GM19238 (cell line): ENCODE data around the gene LMBRD1.
"Not testable (repeated sequence)": the region's sequence is repeated elsewhere in the genome, so short reads cannot be mapped to it uniquely, and the experiment has no call there.

Experiments
- DNase-seq: peaks from one replicate; pipeline ENCODE4 v3.0.0; 2011; ENCODE audit warnings: low spot score; ENCODE audit not compliant: insufficient read length

The LMBRD1 gene

DNA sequence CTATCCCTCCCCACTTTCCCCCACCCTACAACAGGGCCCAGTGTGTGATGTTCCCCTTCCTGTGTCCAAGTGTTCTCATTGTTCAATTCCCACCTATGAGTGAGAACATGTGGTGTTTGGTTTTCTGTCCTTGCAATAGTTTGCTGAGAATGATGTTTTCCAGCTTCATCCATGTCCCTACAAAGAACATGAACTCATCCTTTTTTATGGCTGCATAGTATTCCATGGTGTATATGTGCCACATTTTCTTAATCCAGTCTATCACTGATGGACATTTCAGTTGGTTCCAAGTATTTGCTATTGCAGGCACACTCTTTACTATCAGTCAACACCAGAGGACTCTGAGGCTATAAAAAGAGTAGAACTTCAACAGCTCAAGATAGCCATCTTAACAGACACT is 2.0 kb upstream of the LMBRD1 start:
- DNase-seq, result not testable (repeated sequence)

GRCh38 chr6:69796073-69796641 is 653 bp downstream of the LMBRD1 start:
- no peak for DNase-seq

DNA sequence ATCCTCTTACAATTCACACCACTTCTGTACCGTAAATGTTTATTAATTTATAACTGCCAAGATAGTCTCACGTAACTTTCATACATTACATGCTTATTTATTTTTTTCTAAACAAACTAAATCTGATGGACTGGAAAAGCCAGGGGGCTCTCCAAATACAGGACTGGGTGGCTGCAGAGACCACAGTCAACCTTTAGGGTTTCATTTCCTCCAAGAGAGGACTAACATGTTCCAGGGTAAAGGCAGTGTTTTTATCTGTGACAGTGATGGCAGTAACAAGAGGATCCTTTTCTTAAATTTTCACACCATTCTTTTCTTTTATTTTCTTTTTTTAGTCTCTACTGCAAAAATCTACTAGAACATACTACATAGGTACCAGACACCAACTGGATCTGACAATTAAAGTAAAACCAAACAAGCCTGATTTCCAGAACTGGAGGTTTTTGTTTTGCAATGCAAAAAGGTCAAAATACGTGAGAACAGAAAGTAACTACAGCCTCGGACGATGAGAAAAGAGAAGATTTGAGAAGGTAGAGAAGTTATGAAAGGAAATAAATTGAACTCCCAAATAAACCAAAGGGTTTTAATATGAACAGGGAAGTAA is 1.2 kb downstream of the LMBRD1 start:
- no peak for DNase-seq

GRCh38 chr6:69792292-69792691 is 4.5 kb downstream of the LMBRD1 start:
- no peak for DNase-seq

- DNase-seq, result no peak
Measured at GRCh38 chr6:69791065-69791471, 5.7 kb downstream of the LMBRD1 start.

GRCh38 chr6:69790629-69791028 is 6.2 kb downstream of the LMBRD1 start:
- no peak for DNase-seq

GRCh38 chr6:69789578-69789977 is 7.2 kb downstream of the LMBRD1 start:
- no peak for DNase-seq

GRCh38 chr6:69787436-69787835 is 9.4 kb downstream of the LMBRD1 start:
- not testable (repeated sequence) for DNase-seq

DNA sequence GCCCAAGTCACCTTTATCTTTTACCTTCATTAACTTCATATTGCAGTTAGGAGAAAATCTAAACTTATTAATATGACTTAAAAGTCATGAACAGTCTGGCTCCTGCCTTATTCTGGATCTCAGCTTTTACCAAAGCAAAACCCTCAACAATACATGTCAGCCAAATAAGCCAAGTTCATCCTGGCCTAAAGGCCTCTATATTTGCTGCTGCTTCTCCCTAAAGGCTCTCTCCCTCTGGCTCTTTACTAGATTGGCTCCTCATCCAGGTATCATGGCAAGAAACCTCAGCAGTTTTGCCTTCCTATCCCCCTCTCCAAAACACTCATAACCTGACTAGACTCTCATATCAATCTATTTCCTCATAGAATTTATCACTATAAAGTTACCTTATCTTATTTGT is 11.1 kb downstream of the LMBRD1 start:
- DNase-seq, result no peak

- DNase-seq, result no peak
Measured at GRCh38 chr6:69784595-69785377, 12.0 kb downstream of the LMBRD1 start.

DNA sequence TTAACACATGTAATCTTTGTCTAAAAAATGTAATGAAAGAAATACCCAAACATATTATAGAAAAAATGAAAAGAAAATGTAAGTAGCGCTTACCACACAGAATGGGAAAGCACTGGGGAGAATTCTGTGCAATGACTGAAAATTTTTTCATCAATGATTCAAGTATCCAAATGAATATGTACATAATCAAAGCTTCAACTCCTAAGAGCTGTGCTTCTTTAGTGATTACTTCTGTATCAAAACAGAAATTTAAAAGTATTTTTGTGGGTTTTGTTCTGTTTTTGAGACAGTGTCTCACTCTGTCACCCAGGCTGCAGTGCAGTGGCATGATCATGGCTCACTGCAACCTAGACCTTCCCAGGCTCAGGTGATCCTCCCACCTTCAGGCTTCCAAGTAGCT is 13.7 kb downstream of the LMBRD1 start:
- no peak for DNase-seq

DNA sequence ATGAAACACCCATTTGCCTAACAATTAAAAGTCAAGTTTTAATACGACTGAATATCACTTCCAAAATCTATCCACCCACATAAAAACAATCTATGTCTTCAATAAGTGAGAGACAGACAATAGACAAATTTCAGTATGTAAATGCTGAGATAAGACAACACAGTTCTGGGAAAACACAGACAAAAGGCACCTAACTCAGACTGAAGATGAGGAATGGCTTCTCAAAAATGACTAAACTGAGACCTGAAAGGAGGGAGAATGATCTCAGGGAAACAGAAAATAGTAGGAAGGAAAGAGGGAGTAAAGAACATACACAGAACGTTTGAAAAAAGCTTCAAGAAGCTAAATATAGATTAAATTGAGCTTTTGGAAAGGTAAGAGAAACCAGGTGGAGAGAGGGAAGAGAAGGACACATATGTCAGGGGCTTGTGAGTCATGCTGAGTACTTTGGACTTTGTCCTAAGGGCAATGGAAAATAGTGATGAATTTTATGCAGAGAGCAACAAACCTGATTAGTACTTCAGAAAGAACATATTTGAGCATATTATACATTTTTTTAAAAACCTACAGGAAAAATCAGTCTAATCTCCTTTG is 16.1 kb downstream of the LMBRD1 start:
- no peak for DNase-seq

- DNase-seq, result no peak
Measured at GRCh38 chr6:69775941-69776340, 20.9 kb downstream of the LMBRD1 start.

GRCh38 chr6:69775585-69775849 is 21.3 kb downstream of the LMBRD1 start:
- no peak for DNase-seq

DNA sequence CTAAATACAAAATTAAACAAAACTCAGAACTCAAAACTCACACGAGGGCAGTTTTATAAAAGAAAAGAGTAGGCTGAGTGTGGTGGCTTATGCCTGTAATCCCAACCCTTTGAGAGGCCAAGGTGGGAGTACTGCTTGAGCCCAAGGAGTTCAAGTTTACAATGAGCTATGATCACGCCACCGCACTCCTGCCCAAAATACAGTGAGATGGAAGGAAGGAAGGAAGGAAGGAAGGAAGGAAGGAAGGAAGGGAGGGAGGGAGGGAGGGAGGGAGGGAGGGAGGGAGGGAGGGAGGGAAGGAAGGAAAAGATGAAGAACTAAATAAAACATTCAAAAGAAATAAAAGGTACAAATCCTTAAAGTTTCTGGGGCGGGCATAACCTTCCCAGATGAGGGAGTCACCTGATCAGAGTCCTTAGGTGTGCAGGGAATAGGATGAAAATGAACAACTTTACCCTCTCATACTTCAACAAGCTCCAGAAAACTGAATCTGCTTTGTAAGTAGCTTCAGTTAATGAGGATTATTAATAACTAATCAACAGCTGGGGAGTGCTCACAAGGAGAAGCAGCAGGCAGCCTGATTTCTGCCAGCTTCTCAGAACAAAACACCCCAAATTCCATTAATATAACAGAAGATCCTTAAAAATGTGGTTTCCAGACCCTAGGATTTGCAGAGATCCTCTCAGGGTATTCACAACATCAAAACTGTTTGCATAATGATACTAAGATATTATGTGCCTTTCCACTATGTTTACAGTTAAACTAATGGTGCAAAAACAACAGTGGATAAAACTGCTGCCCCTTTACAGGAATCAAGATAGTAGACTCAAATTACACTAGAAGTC is 21.8 kb downstream of the LMBRD1 start:
- no peak for DNase-seq

DNA sequence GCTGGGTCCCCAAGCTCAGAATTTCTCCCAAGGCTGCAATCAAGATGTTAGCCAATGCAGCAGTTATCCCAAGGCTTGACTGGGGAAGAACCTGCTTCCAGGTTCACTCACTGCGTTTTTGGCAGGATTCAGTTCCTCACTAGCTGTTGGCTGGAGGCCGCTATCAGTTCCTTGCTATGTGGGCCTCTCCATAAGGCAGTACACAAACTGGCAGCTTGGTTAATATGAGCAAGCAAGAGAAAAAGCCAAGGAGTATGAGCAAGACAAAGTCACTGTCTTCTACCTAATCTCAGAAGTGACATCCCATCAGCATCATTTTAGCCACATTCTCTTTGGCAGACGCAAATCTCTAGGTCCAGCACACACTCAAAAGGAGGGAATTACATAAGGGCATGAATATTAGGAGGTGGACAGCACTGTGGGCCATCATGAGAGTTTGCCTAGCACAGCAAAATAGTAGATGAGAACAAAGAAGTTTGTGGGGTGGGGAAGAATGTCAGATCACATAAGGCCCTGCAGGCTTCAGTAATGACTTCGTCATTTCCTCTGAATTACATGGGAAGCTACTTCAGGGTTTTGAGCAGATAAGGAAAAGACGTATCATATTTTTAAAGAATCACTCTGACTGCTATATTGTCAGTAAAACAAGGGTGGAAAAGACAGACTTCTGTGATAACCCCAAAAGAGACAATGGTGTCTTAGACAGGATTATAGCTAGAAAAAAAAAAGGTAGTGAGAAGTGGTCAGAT is 25.5 kb downstream of the LMBRD1 start:
- no peak for DNase-seq

GRCh38 chr6:69768664-69769063 is 28.1 kb downstream of the LMBRD1 start:
- DNase-seq, result no peak

DNA sequence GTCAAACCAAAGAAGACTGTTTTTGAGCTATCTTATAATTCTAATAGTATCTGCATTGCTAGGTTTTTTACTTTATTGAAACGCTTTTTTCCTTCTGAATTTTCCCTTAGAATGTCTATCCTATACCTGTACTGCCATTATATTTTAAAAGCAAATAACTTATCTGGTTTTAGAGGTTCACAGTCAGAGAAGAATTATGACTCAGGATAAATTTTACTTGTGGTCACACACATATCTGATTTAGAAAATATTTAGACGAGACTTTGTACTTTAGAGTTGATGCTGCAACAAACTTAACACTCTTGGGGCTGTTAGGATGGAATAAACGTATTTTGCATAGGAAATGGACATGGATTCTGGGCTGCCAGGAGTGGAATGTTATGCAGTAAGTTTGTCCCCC is 33.0 kb downstream of the LMBRD1 start:
- no peak for DNase-seq

DNA sequence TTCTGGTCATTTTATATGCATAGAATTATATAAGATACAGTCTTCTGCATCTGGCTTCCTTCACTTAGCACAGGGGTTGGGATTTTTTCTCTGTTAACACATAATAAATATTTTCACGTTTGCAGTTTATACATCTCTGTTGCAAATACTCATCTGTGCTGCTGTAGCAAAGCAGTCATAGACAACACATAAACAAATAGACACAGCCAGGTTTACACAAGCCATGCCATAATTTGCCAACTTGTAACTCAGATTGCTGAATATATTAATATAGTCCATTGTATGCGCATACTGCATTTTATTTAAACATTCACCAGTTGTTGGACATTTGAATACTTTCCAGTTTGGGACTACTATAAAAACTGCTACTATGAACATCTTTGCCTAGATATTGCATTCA is 35.0 kb downstream of the LMBRD1 start:
- DNase-seq, result no peak

GRCh38 chr6:69758214-69758613 is 38.6 kb downstream of the LMBRD1 start:
- no peak for DNase-seq

DNA sequence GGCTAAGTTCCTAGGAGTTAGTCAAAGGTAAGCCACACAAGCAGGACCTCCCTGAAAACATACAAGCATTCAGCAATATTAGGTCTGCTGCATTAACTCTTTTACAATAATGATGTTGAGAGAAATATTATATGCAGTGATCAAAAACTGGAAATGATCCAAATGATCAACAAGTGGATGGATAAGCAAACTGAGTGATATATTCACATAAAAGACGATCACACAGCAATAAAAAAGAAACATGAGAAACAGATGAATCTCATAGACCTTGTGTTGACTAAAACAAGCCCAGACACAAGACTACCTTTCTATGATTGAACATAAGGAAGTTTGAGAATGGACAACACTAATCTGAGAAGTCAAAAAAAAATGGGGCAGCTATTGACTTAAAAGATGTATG is 39.9 kb downstream of the LMBRD1 start:
- no peak for DNase-seq
